Spleen (tissue), 7 donors: ENCODE data around the gene MAMLD1.

ENCODE experiments used
- CTCF ChIP-seq, 11 experiments: fragments of 200-600 bp in 7 of 11; fragments of 450-650 bp in 4 of 11; sonication (generic) in 4 of 11; IDR thresholded peaks in 8 of 11; conservative IDR thresholded peaks in 3 of 11; 1 replicate in 7 of 11; 2 replicates in 4 of 11; pipeline versions ENCODE4 v1.4.0 to v1.8.0; 2016 to 2021; ENCODE audit warnings: antibody characterized with exemption in 11 of 11, inconsistent platforms in 4 of 11, mild to moderate bottlenecking in 1 of 11
- POLR2A ChIP-seq, 3 donors: fragments of 450-650 bp; IDR thresholded peaks; one replicate each; pipeline ENCODE4 v1.5.1; 2017; ENCODE audit warnings: antibody characterized with exemption in 3 of 3, mild to moderate bottlenecking in 1 of 3
- POLR2AphosphoS5 ChIP-seq, 3 donors: sonication (generic); formaldehyde crosslinking; IDR thresholded peaks; one replicate each; pipeline ENCODE4 v1.5.1; 2017; ENCODE audit warnings: antibody characterized with exemption in 3 of 3
- donor health status: DM: no; HTN: no; CAD: no; lungs with moderate emphysema.
- donor health status: DM: no; HTN: no; CAD: no.
- donor health status: DM: no; HTN: no; CAD: no.

GRCh38 chrX:150512461-150512901 lies 149.4 kb downstream of the MAMLD1 start:
- TF ChIP-seq CTCF (IDR thresholded peaks at IDR 0.05 in 8 of 11, conservative IDR thresholded peaks at IDR 0.05 in 3 of 11) (no peak), POLR2AphosphoS5 (IDR thresholded peaks at IDR 0.05) (no peak), POLR2A (IDR thresholded peaks at IDR 0.05) (no peak)
